ENCODE data around the gene ZNRF2.

DNA sequence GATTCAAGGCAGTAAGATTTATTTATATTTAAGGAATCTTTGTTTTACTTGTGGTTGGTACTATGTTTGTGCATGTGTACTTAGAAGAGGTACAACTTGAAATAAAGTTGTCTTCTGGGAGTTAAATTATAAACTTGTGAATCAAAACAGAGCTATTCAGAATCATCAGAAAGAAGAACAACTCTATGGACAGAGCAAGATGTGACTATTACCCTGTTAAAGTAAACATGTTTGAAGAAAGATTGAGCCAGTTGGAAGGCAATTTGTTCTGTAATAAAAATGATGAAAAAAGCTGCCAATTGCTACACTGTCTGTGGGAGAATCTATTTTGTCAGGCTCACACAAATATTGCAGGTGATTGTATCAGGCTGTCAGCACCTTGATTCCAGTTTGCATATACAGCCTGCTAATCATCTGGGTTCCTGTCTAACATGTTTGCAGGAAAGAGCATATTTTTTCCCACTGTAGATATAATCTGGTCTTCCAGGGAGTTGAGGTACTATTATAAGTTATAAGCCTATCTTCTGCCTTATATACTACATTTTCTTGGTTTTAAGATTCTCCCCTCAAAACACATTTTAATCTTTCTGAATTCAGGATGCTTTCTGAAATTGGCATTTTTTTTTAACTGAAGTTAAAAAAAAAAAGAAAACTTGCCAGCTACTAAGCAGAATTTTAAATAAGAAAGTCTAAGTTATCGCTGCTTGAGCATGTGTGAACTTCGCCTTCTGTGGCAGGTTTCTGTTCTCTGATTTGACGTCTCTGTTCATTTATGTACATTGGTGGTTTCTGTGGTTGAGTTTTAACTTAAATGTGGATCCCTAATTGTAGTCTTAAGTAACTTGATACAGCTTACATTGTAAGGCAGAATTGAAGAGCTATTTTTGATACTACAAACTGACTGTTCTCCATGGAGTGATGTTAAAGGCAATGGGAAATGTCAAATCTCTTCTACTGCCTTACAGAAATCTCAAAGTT, 46.0 kb downstream of the ZNRF2 start:
- TF ChIP-seq, protein P1, sequence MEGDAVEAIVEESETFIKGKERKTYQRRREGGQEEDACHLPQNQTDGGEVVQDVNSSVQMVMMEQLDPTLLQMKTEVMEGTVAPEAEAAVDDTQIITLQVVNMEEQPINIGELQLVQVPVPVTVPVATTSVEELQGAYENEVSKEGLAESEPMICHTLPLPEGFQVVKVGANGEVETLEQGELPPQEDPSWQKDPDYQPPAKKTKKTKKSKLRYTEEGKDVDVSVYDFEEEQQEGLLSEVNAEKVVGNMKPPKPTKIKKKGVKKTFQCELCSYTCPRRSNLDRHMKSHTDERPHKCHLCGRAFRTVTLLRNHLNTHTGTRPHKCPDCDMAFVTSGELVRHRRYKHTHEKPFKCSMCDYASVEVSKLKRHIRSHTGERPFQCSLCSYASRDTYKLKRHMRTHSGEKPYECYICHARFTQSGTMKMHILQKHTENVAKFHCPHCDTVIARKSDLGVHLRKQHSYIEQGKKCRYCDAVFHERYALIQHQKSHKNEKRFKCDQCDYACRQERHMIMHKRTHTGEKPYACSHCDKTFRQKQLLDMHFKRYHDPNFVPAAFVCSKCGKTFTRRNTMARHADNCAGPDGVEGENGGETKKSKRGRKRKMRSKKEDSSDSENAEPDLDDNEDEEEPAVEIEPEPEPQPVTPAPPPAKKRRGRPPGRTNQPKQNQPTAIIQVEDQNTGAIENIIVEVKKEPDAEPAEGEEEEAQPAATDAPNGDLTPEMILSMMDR (IDR thresholded peaks at IDR 0.05) = no peak
- TF ChIP-seq ZFX (IDR thresholded peaks at IDR 0.05; ENCODE audit: borderline replicate concordance) = no peak
